Measurements from ENCODE around the gene DNAH17. TPM values are rescaled to one million over a fixed set of nuclear protein-coding genes. Genes with fewer than 3 reads are reported as not detected.

DNAH17 gene
- total and polyA plus RNA-seq, 2 of the 8 experiments (the other 6 are each of a cell fraction or from before 2014, with no cell fraction given), result 0.14 to 0.67 TPM

GRCh38 chr17:78529251-78529650, 47.9 kb downstream of the DNAH17 start:
- Histone ChIP-seq H3K9me3 (ENCODE audit: insufficient read depth in 2 of 2, low read depth in 1 of 2, low read length in 1 of 2) (no peaks in the 10 kb centered on the region), H3K27me3 (replicated peaks in 1 of 4; ENCODE audit: control insufficient read depth in 3 of 4, extremely low read depth in 1 of 4, insufficient read depth in 3 of 4, low read length in 3 of 4) (no peaks in the 10 kb centered on the region), H2BK12ac (ENCODE audit: low read depth, low read length) (no peak overlapping the region), H4K5ac (ENCODE audit: insufficient read length, low read depth, low read length) (no peak overlapping the region), H3K9ac (replicated peaks in 1 of 4; ENCODE audit: extremely low read depth in 1 of 4, low read depth in 3 of 4, low read length in 3 of 4) (no peak overlapping the region), H3K27ac (ENCODE audit: low read depth, low read length) (no peak overlapping the region), H3K4ac (replicated peaks; ENCODE audit: insufficient read length, low read depth, low read length) (no peak overlapping the region), H3K79me2 (ENCODE audit: control insufficient read depth in 1 of 2, insufficient read depth in 2 of 2, low read length in 2 of 2) (no peaks in the 10 kb centered on the region), H2AFZ (ENCODE audit: low read length) (no peak overlapping the region), H2AK5ac (ENCODE audit: low read depth, low read length) (no peak overlapping the region), H3K14ac (ENCODE audit: insufficient read length) (no peak overlapping the region), H3K36me3 (ENCODE audit: control insufficient read depth in 2 of 4, insufficient read depth in 4 of 4, low read length in 3 of 4) (no peaks in the 10 kb centered on the region), H3K4me1 (replicated peaks in 1 of 4; ENCODE audit: control insufficient read depth in 3 of 4, insufficient read depth in 4 of 4, low read length in 3 of 4) (peaks cover 0 to 6% (median 3%) of the 10 kb centered on the region in 4 experiments; a peak in 4 of 7 replicates), H3K56ac (replicated peaks; ENCODE audit: insufficient read length, low read depth, low read length) (no peak overlapping the region), H2BK5ac (ENCODE audit: low read depth, low read length) (no peak overlapping the region), H2BK15ac (ENCODE audit: low read length) (no peak overlapping the region; the same call in 1 of the 2 replicates), H3K23me2 (ENCODE audit: low read depth, low read length) (no peaks in the 10 kb centered on the region), H4K91ac (replicated peaks; ENCODE audit: insufficient read length, low read length) (no peak overlapping the region), H3K18ac (ENCODE audit: extremely low read depth, low read length) (no peak overlapping the region), H3K79me1 (ENCODE audit: low read depth, low read length) (no peaks in the 10 kb centered on the region), H2BK20ac (ENCODE audit: low read length) (no peak overlapping the region), H3K4me2 (ENCODE audit: insufficient read depth in 1 of 2, low read depth in 2 of 2, low read length in 2 of 2) (no peak overlapping the region), H4K8ac (ENCODE audit: extremely low read depth, insufficient read depth, low read length) (no peak overlapping the region), H3K23ac (ENCODE audit: insufficient read length) (no peak overlapping the region), H2BK120ac (replicated peaks; ENCODE audit: low read depth, low read length) (no peak overlapping the region), H4K20me1 (replicated peaks in 1 of 2; ENCODE audit: control insufficient read depth in 1 of 2, insufficient read depth in 2 of 2, low read length in 2 of 2) (no peaks in the 10 kb centered on the region), H3K4me3 (ENCODE audit: extremely low read depth in 1 of 4, insufficient read depth in 2 of 4, low read depth in 3 of 4, low read length in 4 of 4) (no peak overlapping the region)
- WGBS, 2 experiments (ENCODE audit: extremely low coverage in 1 of 2, insufficient coverage in 1 of 2, insufficient read length in 1 of 2, insufficient replicate concordance in 2 of 2, low coverage in 1 of 2, low lambda C conversion rate in 2 of 2, missing lambda C conversion rate in 1 of 2), result 92% methylated on average over 11 of the region's 11 CpGs; no CpG with 5 or more reads in 1 of the 2 experiments
- CTCF ChIA-PET (ENCODE audit: partially characterized antibody), result interaction anchor here (1.2 to 1.5 kb wide), 2 partner anchors 30 to 280 kb away, joined by 3 read pairs; no protein-coding TSS in a partner anchor
- FAIRE-seq (no peak), DNase-seq (ENCODE audit: low read depth in 1 of 2, low spot score in 2 of 2) (no peak)
- TF ChIP-seq MAX (IDR thresholded peaks at IDR 0.05) (no peak), SIN3A (conservative IDR thresholded peaks at IDR 0.05 in 1 of 2, IDR thresholded peaks at IDR 0.05 in 1 of 2; ENCODE audit: low read depth in 1 of 2, low read length in 2 of 2) (no peak), RAD21 (IDR thresholded peaks at IDR 0.05 in 1 of 2, conservative IDR thresholded peaks at IDR 0.05 in 1 of 2; ENCODE audit: low read depth in 2 of 2, low read length in 2 of 2) (no peak)
- POLR2A ChIA-PET (ENCODE audit: partially characterized antibody), result no interaction called here
